ENCODE measurements around the gene XRRA1.

GRCh38 chr11:74806267-74806666 lies 142.6 kb downstream of the XRRA1 start:
- TF ChIP-seq, protein P1, sequence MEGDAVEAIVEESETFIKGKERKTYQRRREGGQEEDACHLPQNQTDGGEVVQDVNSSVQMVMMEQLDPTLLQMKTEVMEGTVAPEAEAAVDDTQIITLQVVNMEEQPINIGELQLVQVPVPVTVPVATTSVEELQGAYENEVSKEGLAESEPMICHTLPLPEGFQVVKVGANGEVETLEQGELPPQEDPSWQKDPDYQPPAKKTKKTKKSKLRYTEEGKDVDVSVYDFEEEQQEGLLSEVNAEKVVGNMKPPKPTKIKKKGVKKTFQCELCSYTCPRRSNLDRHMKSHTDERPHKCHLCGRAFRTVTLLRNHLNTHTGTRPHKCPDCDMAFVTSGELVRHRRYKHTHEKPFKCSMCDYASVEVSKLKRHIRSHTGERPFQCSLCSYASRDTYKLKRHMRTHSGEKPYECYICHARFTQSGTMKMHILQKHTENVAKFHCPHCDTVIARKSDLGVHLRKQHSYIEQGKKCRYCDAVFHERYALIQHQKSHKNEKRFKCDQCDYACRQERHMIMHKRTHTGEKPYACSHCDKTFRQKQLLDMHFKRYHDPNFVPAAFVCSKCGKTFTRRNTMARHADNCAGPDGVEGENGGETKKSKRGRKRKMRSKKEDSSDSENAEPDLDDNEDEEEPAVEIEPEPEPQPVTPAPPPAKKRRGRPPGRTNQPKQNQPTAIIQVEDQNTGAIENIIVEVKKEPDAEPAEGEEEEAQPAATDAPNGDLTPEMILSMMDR (conservative IDR thresholded peaks at IDR 0.05), result no peak
- no peak for TF ChIP-seq EZH2 (IDR thresholded peaks at IDR 0.05; ENCODE audit: low read depth)

Measured in PC-9 (cell line).